ENCODE results near the gene USP32. TPM values are rescaled to one million over a fixed set of nuclear protein-coding genes. Genes with fewer than 3 reads are reported as not detected.

The USP32 gene
- total and polyA plus RNA-seq, 10 of the 15 experiments (the other 5 are each of a cell fraction or from before 2014, with no cell fraction given) = 7.8 to 37.3 (median 25.5) TPM

- no peak for TF ChIP-seq HSF1 (IDR thresholded peaks at IDR 0.05; ENCODE audit: low read depth, low read length)
- no peak for TF ChIP-seq NFIC (IDR thresholded peaks at IDR 0.05; ENCODE audit: low read depth, low read length)
- peak; percentile 67 to 98 for TF ChIP-seq EGR1 (IDR thresholded peaks at IDR 0.05; ENCODE audit: borderline replicate concordance in 1 of 2, low read depth in 2 of 2, low read length in 2 of 2)
- no peak for TF ChIP-seq SREBF1 (IDR thresholded peaks at IDR 0.05; ENCODE audit: low read length)
- peak; percentile 71; the same call in 1 of the 2 replicates for TF ChIP-seq GABPA (IDR thresholded peaks at IDR 0.05; ENCODE audit: low read depth)
- no peak for TF ChIP-seq BRCA1 (IDR thresholded peaks at IDR 0.05; ENCODE audit: low read depth, low read length)
- peak in 1 of 2 experiments; percentile 36; a peak in 1 of 4 replicates for TF ChIP-seq EP300 (IDR thresholded peaks at IDR 0.05; ENCODE audit: borderline replicate concordance in 1 of 2, control insufficient read depth in 1 of 2, low read depth in 2 of 2, low read length in 2 of 2)
- TF ChIP-seq TCF3 (IDR thresholded peaks at IDR 0.05; ENCODE audit: borderline replicate concordance, insufficient read depth, low read depth, low read length) = no peak
- TF ChIP-seq SRF (IDR thresholded peaks at IDR 0.05; ENCODE audit: low read depth in 2 of 2, low read length in 2 of 2) = no peak
- TF ChIP-seq REST (IDR thresholded peaks at IDR 0.05; ENCODE audit: low read depth, low read length) = no peak
- TF ChIP-seq YBX1 (IDR thresholded peaks at IDR 0.05) = no peak
- peak; percentile 82 for TF ChIP-seq ZNF207 (IDR thresholded peaks at IDR 0.05; ENCODE audit: borderline replicate concordance)
- TF ChIP-seq MAX (IDR thresholded peaks at IDR 0.05; ENCODE audit: low read depth, low read length) = no peak; the same call in 1 of the 2 replicates
- no peak for TF ChIP-seq CBX3 (IDR thresholded peaks at IDR 0.05; ENCODE audit: borderline replicate concordance, low read depth)
- no peak for TF ChIP-seq SREBF2 (IDR thresholded peaks at IDR 0.05; ENCODE audit: low read length)
- peak; percentile 44 for TF ChIP-seq IRF3 (IDR thresholded peaks at IDR 0.05)
- no peak for TF ChIP-seq ZNF622 (IDR thresholded peaks at IDR 0.05)
- TF ChIP-seq LARP7 (IDR thresholded peaks at IDR 0.05) = peak; percentile 69; the same call in 1 of the 2 replicates
- TF ChIP-seq ZNF217 (IDR thresholded peaks at IDR 0.05) = 0 out of 2 replicates have a peak, but pooled peaks have one; percentile 27
- TF ChIP-seq MTA2 (IDR thresholded peaks at IDR 0.05; ENCODE audit: low read depth) = peak; percentile 37
- peak; percentile 17; the same call in 1 of the 2 replicates for TF ChIP-seq BACH1 (IDR thresholded peaks at IDR 0.05; ENCODE audit: borderline replicate concordance)
- TF ChIP-seq MTA3 (IDR thresholded peaks at IDR 0.05; ENCODE audit: borderline replicate concordance, low read length) = no peak
- TF ChIP-seq PKNOX1 (IDR thresholded peaks at IDR 0.05) = peak; percentile 67
- TF ChIP-seq HDAC2 (IDR thresholded peaks at IDR 0.05) = no peak
Observed at GRCh38 chr17:60392042-60392844, at the start of gene USP32 (continued).

Measured in GM12878 (cell line).